Loucy (cell line): ENCODE data around the gene NLRC3.

Source experiments
- H2AFZ ChIP-seq: fragments of 200-600 bp; sonication (generic); 2 replicates; pipeline ENCODE4 v1.6.0; 2016; ENCODE audit warnings: antibody characterized with exemption, mild to moderate bottlenecking, low read length, moderate library complexity
- H3F3A ChIP-seq: fragments of 200-600 bp; 2 replicates; pipeline ENCODE4 v1.6.0; 2016; ENCODE audit warnings: antibody characterized with exemption, low read depth, mild to moderate bottlenecking
- H3K27me3 ChIP-seq: fragments of 200-600 bp; sonication (generic); 2 replicates; pipeline ENCODE4 v1.6.1; 2014; ENCODE audit warnings: low read length, mild to moderate bottlenecking; ENCODE audit not compliant: insufficient read depth, poor library complexity, severe bottlenecking
- H3K36me3 ChIP-seq: fragments of 200-600 bp; sonication (generic); 2 replicates; pipeline ENCODE4 v1.6.1; 2016; ENCODE audit warnings: low read length; ENCODE audit not compliant: insufficient read depth
- H3K4me1 ChIP-seq: fragments of 200-600 bp; sonication (generic); 2 replicates; pipeline ENCODE4 v1.5.1; 2014; ENCODE audit warnings: low read length, mild to moderate bottlenecking; ENCODE audit not compliant: insufficient read depth, poor library complexity, severe bottlenecking
- H3K4me2 ChIP-seq: fragments of 200-600 bp; sonication (generic); 2 replicates; pipeline ENCODE4 v1.6.0; 2014; ENCODE audit warnings: antibody characterized with exemption, low read length, low read depth, mild to moderate bottlenecking; ENCODE audit not compliant: poor library complexity, severe bottlenecking
- H3K4me3 ChIP-seq: fragments of 200-600 bp; sonication (generic); 2 replicates; pipeline ENCODE4 v1.5.1; 2014; ENCODE audit warnings: low read length, mild to moderate bottlenecking, mixed read lengths; ENCODE audit not compliant: poor library complexity, severe bottlenecking
- H3K79me2 ChIP-seq: fragments of 200-600 bp; sonication (generic); 2 replicates; pipeline ENCODE4 v1.6.1; 2014; ENCODE audit warnings: low read length; ENCODE audit not compliant: insufficient read depth
- H3K9ac ChIP-seq: fragments of 200-600 bp; sonication (generic); 2 replicates; pipeline ENCODE4 v1.6.0; 2014; ENCODE audit warnings: mild to moderate bottlenecking, low read depth, low read length, moderate library complexity; ENCODE audit not compliant: poor library complexity, severe bottlenecking
- H3K9me2 ChIP-seq: fragments of 200-600 bp; sonication (generic); replicated peaks from 2 replicates; pipeline ENCODE4 v1.6.1; 2016; ENCODE audit warnings: low read depth, low read length, mixed read lengths
- H3K9me3 ChIP-seq: fragments of 200-600 bp; sonication (generic); 2 replicates; pipeline ENCODE4 v1.6.1; 2014; ENCODE audit warnings: mild to moderate bottlenecking, antibody characterized with exemption, low read length, low read depth; ENCODE audit not compliant: insufficient read depth
- H4K20me1 ChIP-seq: fragments of 200-600 bp; sonication (generic); 2 replicates; pipeline ENCODE4 v1.6.0; 2014; ENCODE audit warnings: antibody characterized with exemption, low read length, mild to moderate bottlenecking; ENCODE audit not compliant: insufficient read depth, poor library complexity, severe bottlenecking
- CTCF ChIP-seq: fragments of 200-600 bp; sonication (generic); conservative IDR thresholded peaks from 2 replicates; pipeline ENCODE4 v1.5.1; 2014; ENCODE audit warnings: mild to moderate bottlenecking, antibody characterized with exemption, low read length
- EZH2phosphoT487 ChIP-seq: fragments of 200-600 bp; IDR thresholded peaks from 2 replicates; pipeline ENCODE4 v1.6.1; 2018; ENCODE audit warnings: antibody characterized with exemption, mild to moderate bottlenecking, moderate library complexity, borderline replicate concordance

The NLRC3 gene

GRCh38 chr16:3532741-3533140, 44.5 kb downstream of the NLRC3 start:
- no peaks in the 10 kb centered on the region for H3K27me3 ChIP-seq
- no peaks in the 10 kb centered on the region for H3K4me1 ChIP-seq
- no peak overlapping the region for H3K4me3 ChIP-seq
- H3K9ac ChIP-seq = no peak overlapping the region
- H2AFZ ChIP-seq = no peak overlapping the region
- no peaks in the 10 kb centered on the region for H3K9me3 ChIP-seq
- no peaks in the 10 kb centered on the region for H4K20me1 ChIP-seq
- TF ChIP-seq EZH2phosphoT487 = no peak
- TF ChIP-seq CTCF = no peak
- H3K9me2 ChIP-seq = no peaks in the 10 kb centered on the region
- no peaks in the 10 kb centered on the region for H3K79me2 ChIP-seq
- H3K36me3 ChIP-seq = no peaks in the 10 kb centered on the region
- no peak overlapping the region for H3K4me2 ChIP-seq
- no peaks in the 10 kb centered on the region for H3F3A ChIP-seq

GRCh38 chr16:3530371-3530914, 46.8 kb downstream of the NLRC3 start:
- Histone ChIP-seq H3K9ac (no peak overlapping the region), H3K4me2 (no peak overlapping the region), H3K9me3 (no peaks in the 10 kb centered on the region), H2AFZ (no peak overlapping the region), H3K4me3 (no peak overlapping the region), H3K9me2 (no peaks in the 10 kb centered on the region), H3K4me1 (no peaks in the 10 kb centered on the region), H3K27me3 (no peaks in the 10 kb centered on the region), H3K79me2 (no peaks in the 10 kb centered on the region), H4K20me1 (no peaks in the 10 kb centered on the region), H3K36me3 (no peaks in the 10 kb centered on the region), H3F3A (no peaks in the 10 kb centered on the region)
- no peak for TF ChIP-seq EZH2phosphoT487
- TF ChIP-seq CTCF = no peak

- H4K20me1 ChIP-seq = no peaks in the 10 kb centered on the region
- H3K9me2 ChIP-seq = no peaks in the 10 kb centered on the region
- H3K4me3 ChIP-seq = no peak overlapping the region
- H3K79me2 ChIP-seq = no peaks in the 10 kb centered on the region
- H3K9me3 ChIP-seq = no peaks in the 10 kb centered on the region
- no peak overlapping the region for H3K4me2 ChIP-seq
- H2AFZ ChIP-seq = no peak overlapping the region
- TF ChIP-seq CTCF (no peak), EZH2phosphoT487 (no peak)
- H3F3A ChIP-seq = no peaks in the 10 kb centered on the region
- no peak overlapping the region for H3K9ac ChIP-seq
- no peaks in the 10 kb centered on the region for H3K4me1 ChIP-seq
- H3K27me3 ChIP-seq = no peaks in the 10 kb centered on the region
- H3K36me3 ChIP-seq = no peaks in the 10 kb centered on the region
Measured at GRCh38 chr16:3529175-3529574, 48.0 kb downstream of the NLRC3 start.
